ENCODE results near the gene RHBDF2. TPM values are rescaled to one million over a fixed set of nuclear protein-coding genes. Genes with fewer than 3 reads are reported as not detected.

Gene RHBDF2
- total RNA-seq, 1 donor from 2014 or later = 3.7 TPM

DNA sequence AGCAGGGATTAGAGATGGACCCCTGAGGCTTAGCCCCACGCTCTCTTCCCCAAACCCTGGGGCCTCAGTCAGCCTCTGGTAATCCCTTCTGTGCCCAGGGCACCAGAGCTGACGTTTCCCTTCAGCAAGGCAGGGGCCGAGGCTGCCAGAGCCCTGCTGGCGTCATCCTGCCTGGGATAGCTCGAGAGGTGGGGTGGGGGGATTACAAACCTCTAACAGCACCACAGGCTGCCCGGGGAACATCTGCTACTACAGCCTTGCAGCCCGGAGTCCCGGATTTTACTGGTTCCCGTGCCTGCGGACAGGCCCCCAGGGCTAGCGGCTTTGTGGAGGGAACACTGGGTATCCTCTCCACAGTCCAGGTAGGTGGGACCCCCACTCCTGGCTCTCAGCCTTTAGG is 33.9 kb downstream of the RHBDF2 start, which contains the start of gene AANAT:
TSS of gene AANAT (plus strand) at position 238 of the 400 bp plus-strand sequence. CDS start 1,144 bp downstream, outside the sequence.
- Histone ChIP-seq H3K9ac (ENCODE audit: low read depth in 1 of 3, low read length in 3 of 3) (no peak within 1 kb of the TSS), H3K27me3 (ENCODE audit: control insufficient read depth in 3 of 3, insufficient read depth in 3 of 3, low read length in 3 of 3) (no peaks in the 10 kb centered on the region), H3K9me3 (ENCODE audit: control insufficient read depth in 3 of 3, low read length in 3 of 3) (no peaks in the 10 kb centered on the region), H3K27ac (ENCODE audit: low read depth, low read length) (no peak within 1 kb of the TSS), H3K36me3 (ENCODE audit: control insufficient read depth in 3 of 3, insufficient read depth in 3 of 3, low read length in 3 of 3) (peaks cover 8 to 16% (median 13%) of the 10 kb centered on the region in 3 donors), H3K4me1 (ENCODE audit: control insufficient read depth in 3 of 3, insufficient read depth in 3 of 3, low read length in 3 of 3) (peaks cover 0 to 3% (median 0%) of the 10 kb centered on the region in 3 donors), H3K4me3 (ENCODE audit: low read length in 3 of 3) (no peak within 1 kb of the TSS)

GRCh38 chr17:76466775-76467130 is 34.5 kb downstream of the RHBDF2 start:
- Histone ChIP-seq H3K4me1 (ENCODE audit: control insufficient read depth in 3 of 3, insufficient read depth in 3 of 3, low read length in 3 of 3) (peaks cover 0 to 3% (median 0%) of the 10 kb centered on the region in 3 donors), H3K9me3 (ENCODE audit: control insufficient read depth in 3 of 3, low read length in 3 of 3) (no peaks in the 10 kb centered on the region), H3K27me3 (ENCODE audit: control insufficient read depth in 3 of 3, insufficient read depth in 3 of 3, low read length in 3 of 3) (no peaks in the 10 kb centered on the region), H3K36me3 (ENCODE audit: control insufficient read depth in 3 of 3, insufficient read depth in 3 of 3, low read length in 3 of 3) (peaks cover 6 to 11% (median 6%) of the 10 kb centered on the region in 3 donors), H3K4me3 (ENCODE audit: low read length in 3 of 3) (no peak overlapping the region), H3K9ac (ENCODE audit: low read depth in 1 of 3, low read length in 3 of 3) (no peak overlapping the region), H3K27ac (ENCODE audit: low read depth, low read length) (no peak overlapping the region)

GRCh38 chr17:76462556-76463290 is 38.5 kb downstream of the RHBDF2 start:
- no peaks in the 10 kb centered on the region for H3K9me3 ChIP-seq (ENCODE audit: control insufficient read depth in 3 of 3, low read length in 3 of 3)
- no peak overlapping the region for H3K4me3 ChIP-seq (ENCODE audit: low read length in 3 of 3)
- H3K36me3 ChIP-seq (ENCODE audit: control insufficient read depth in 3 of 3, insufficient read depth in 3 of 3, low read length in 3 of 3) = no peaks in the 10 kb centered on the region
- H3K9ac ChIP-seq (ENCODE audit: low read depth in 1 of 3, low read length in 3 of 3) = no peak overlapping the region
- no peak overlapping the region for H3K27ac ChIP-seq (ENCODE audit: low read depth, low read length)
- H3K27me3 ChIP-seq (ENCODE audit: control insufficient read depth in 3 of 3, insufficient read depth in 3 of 3, low read length in 3 of 3) = no peaks in the 10 kb centered on the region
- peaks cover 0 to 3% (median 0%) of the 10 kb centered on the region in 3 donors for H3K4me1 ChIP-seq (ENCODE audit: control insufficient read depth in 3 of 3, insufficient read depth in 3 of 3, low read length in 3 of 3)

GRCh38 chr17:76461765-76462555 is 39.3 kb downstream of the RHBDF2 start:
- Histone ChIP-seq H3K4me3 (ENCODE audit: low read length in 3 of 3) (no peak overlapping the region), H3K9me3 (ENCODE audit: control insufficient read depth in 3 of 3, low read length in 3 of 3) (no peaks in the 10 kb centered on the region), H3K27ac (ENCODE audit: low read depth, low read length) (no peak overlapping the region), H3K36me3 (ENCODE audit: control insufficient read depth in 3 of 3, insufficient read depth in 3 of 3, low read length in 3 of 3) (no peaks in the 10 kb centered on the region), H3K27me3 (ENCODE audit: control insufficient read depth in 3 of 3, insufficient read depth in 3 of 3, low read length in 3 of 3) (no peaks in the 10 kb centered on the region), H3K9ac (ENCODE audit: low read depth in 1 of 3, low read length in 3 of 3) (no peak overlapping the region), H3K4me1 (ENCODE audit: control insufficient read depth in 3 of 3, insufficient read depth in 3 of 3, low read length in 3 of 3) (peaks cover 0 to 3% (median 0%) of the 10 kb centered on the region in 3 donors)

- Histone ChIP-seq H3K4me1 (ENCODE audit: control insufficient read depth in 3 of 3, insufficient read depth in 3 of 3, low read length in 3 of 3) (no peaks in the 10 kb centered on the region), H3K9me3 (ENCODE audit: control insufficient read depth in 3 of 3, low read length in 3 of 3) (no peaks in the 10 kb centered on the region), H3K36me3 (ENCODE audit: control insufficient read depth in 3 of 3, insufficient read depth in 3 of 3, low read length in 3 of 3) (no peaks in the 10 kb centered on the region), H3K4me3 (ENCODE audit: low read length in 3 of 3) (no peak overlapping the region), H3K27ac (ENCODE audit: low read depth, low read length) (no peak overlapping the region), H3K27me3 (ENCODE audit: control insufficient read depth in 3 of 3, insufficient read depth in 3 of 3, low read length in 3 of 3) (no peaks in the 10 kb centered on the region), H3K9ac (ENCODE audit: low read depth in 1 of 3, low read length in 3 of 3) (no peak overlapping the region)
Measured at GRCh38 chr17:76459674-76460073, 41.5 kb downstream of the RHBDF2 start.

GRCh38 chr17:76458580-76459490 is 42.4 kb downstream of the RHBDF2 start:
- Histone ChIP-seq H3K27me3 (ENCODE audit: control insufficient read depth in 3 of 3, insufficient read depth in 3 of 3, low read length in 3 of 3) (no peaks in the 10 kb centered on the region), H3K27ac (ENCODE audit: low read depth, low read length) (no peak overlapping the region), H3K9ac (ENCODE audit: low read depth in 1 of 3, low read length in 3 of 3) (no peak overlapping the region), H3K9me3 (ENCODE audit: control insufficient read depth in 3 of 3, low read length in 3 of 3) (no peaks in the 10 kb centered on the region), H3K4me3 (ENCODE audit: low read length in 3 of 3) (no peak overlapping the region), H3K4me1 (ENCODE audit: control insufficient read depth in 3 of 3, insufficient read depth in 3 of 3, low read length in 3 of 3) (no peaks in the 10 kb centered on the region), H3K36me3 (ENCODE audit: control insufficient read depth in 3 of 3, insufficient read depth in 3 of 3, low read length in 3 of 3) (no peaks in the 10 kb centered on the region)

GRCh38 chr17:76453431-76453743 is 47.8 kb downstream of the RHBDF2 start:
- H3K4me1 ChIP-seq (ENCODE audit: control insufficient read depth in 3 of 3, insufficient read depth in 3 of 3, low read length in 3 of 3) = peaks cover 16 to 27% (median 20%) of the 10 kb centered on the region in 3 donors
- no peak overlapping the region for H3K27ac ChIP-seq (ENCODE audit: low read depth, low read length)
- H3K27me3 ChIP-seq (ENCODE audit: control insufficient read depth in 3 of 3, insufficient read depth in 3 of 3, low read length in 3 of 3) = no peaks in the 10 kb centered on the region
- no peaks in the 10 kb centered on the region for H3K9me3 ChIP-seq (ENCODE audit: control insufficient read depth in 3 of 3, low read length in 3 of 3)
- H3K36me3 ChIP-seq (ENCODE audit: control insufficient read depth in 3 of 3, insufficient read depth in 3 of 3, low read length in 3 of 3) = no peaks in the 10 kb centered on the region
- H3K9ac ChIP-seq (ENCODE audit: low read depth in 1 of 3, low read length in 3 of 3) = no peak overlapping the region
- no peak overlapping the region for H3K4me3 ChIP-seq (ENCODE audit: low read length in 3 of 3)

DNA sequence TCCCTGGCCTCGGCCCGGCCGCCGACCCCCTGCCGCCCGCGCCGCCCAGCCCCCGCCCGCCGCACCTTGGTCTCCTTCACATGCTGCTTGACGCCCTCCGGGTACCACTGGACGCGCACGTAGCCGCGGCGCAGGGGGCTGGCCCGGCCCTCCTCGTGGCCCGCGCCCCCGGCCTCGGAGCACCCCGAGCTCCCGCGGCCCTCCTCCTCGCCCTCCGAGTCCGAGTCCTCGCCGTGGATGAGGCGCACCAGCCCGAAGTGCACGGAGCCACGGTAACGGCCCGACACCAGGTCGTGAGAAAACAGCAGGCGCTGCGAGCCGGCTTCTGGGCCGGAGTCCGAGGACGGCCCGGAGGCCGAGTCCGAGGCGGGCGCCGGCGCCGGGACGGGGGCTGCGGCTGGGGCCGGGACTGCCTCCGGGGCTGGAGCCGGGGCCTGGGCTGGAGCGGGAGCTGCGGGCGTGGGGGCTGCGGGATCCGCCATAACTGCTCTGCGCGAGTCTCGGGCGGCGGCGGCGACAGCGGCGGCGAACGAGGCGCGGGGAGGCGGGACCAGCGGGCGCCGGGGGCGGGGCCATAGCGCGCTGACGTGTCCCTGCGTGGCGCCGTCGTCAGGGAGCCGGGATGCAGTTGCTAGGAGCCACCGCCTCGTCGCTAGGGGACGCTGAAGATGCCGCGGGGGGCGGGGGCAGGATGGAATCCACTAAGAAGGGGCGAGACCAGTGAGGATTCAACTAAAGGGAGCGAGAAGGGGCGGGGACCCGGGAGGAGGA is 48.4 kb downstream of the RHBDF2 start, which contains the start of gene UBE2O:
TSS of gene UBE2O (minus strand) at position 493 of the 771 bp plus-strand sequence. CDS start at position 482, 11 bp downstream.
- peaks cover 20 to 32% (median 26%) of the 10 kb centered on the region in 3 donors for H3K4me1 ChIP-seq (ENCODE audit: control insufficient read depth in 3 of 3, insufficient read depth in 3 of 3, low read length in 3 of 3)
- peak within 1 kb of the TSS; percentile 59 for H3K27ac ChIP-seq (ENCODE audit: low read depth, low read length)
- no peaks in the 10 kb centered on the region for H3K36me3 ChIP-seq (ENCODE audit: control insufficient read depth in 3 of 3, insufficient read depth in 3 of 3, low read length in 3 of 3)
- H3K27me3 ChIP-seq (ENCODE audit: control insufficient read depth in 3 of 3, insufficient read depth in 3 of 3, low read length in 3 of 3) = no peaks in the 10 kb centered on the region
- peak within 1 kb of the TSS; percentile 72 to 85 (median 78) for H3K4me3 ChIP-seq (ENCODE audit: low read length in 3 of 3)
- peak within 1 kb of the TSS; percentile 72 to 90 (median 73) for H3K9ac ChIP-seq (ENCODE audit: low read depth in 1 of 3, low read length in 3 of 3)
- H3K9me3 ChIP-seq (ENCODE audit: control insufficient read depth in 3 of 3, low read length in 3 of 3) = no peaks in the 10 kb centered on the region

DNA sequence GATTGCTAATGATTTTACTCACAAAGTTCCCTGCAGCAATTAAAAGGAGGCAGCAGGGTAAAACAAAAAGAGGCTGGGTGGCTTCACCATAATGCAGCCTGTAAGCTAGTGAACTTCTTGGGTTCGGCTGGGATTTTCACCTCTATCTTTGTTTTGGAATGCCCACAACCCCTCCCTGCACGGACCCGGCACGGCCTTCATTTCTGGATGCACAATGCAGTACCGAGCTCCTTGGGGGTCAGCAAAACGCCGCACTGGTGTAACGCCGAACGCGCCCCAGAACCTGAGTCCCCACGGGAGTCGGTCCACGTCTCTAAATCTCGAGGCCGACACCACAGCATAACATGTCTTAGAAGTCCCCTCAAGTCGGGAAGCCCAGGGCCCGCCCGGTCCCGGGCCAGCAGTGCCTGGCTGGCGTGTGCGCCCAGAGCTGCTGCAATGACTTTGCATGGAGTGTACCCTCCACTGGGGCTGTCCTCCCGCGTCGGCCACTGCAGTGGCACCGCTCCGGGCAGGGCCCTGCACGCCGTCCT is 49.0 kb downstream of the RHBDF2 start:
- H3K27me3 ChIP-seq (ENCODE audit: control insufficient read depth in 3 of 3, insufficient read depth in 3 of 3, low read length in 3 of 3) = no peaks in the 10 kb centered on the region
- H3K4me1 ChIP-seq (ENCODE audit: control insufficient read depth in 3 of 3, insufficient read depth in 3 of 3, low read length in 3 of 3) = peaks cover 25 to 38% (median 32%) of the 10 kb centered on the region in 3 donors
- H3K9ac ChIP-seq (ENCODE audit: low read depth in 1 of 3, low read length in 3 of 3) = peak overlapping the region; percentile 69 to 90 (median 72)
- H3K4me3 ChIP-seq (ENCODE audit: low read length in 3 of 3) = peak overlapping the region; percentile 72 to 85 (median 78)
- no peaks in the 10 kb centered on the region for H3K9me3 ChIP-seq (ENCODE audit: control insufficient read depth in 3 of 3, low read length in 3 of 3)
- H3K36me3 ChIP-seq (ENCODE audit: control insufficient read depth in 3 of 3, insufficient read depth in 3 of 3, low read length in 3 of 3) = no peaks in the 10 kb centered on the region
- H3K27ac ChIP-seq (ENCODE audit: low read depth, low read length) = peak overlapping the region; percentile 59

Data from skeletal muscle tissue (tissue), 4 donors.